Articular chondrocyte of knee joint (primary cell): Measurements from ENCODE around the gene ATP2A1. TPM values are rescaled to one million over a fixed set of nuclear protein-coding genes. Genes with fewer than 3 reads are reported as not detected.

Experiments
- small RNA-seq: library from RNA; depleted of rRNA; stranded (forward); fragments of <200 nt; gene quantifications from one replicate; pipeline ENCODE3, GENCODE V24; 2012
- total RNA-seq: library from RNA; depleted of rRNA; stranded (reverse); fragments of >200 nt; gene quantifications from 2 replicates; pipeline ENCODE4 v1.2.3, GENCODE V29; 2012

ATP2A1 gene
- under 0.01 and 0.22 TPM in 2 replicates for total RNA-seq

DNA sequence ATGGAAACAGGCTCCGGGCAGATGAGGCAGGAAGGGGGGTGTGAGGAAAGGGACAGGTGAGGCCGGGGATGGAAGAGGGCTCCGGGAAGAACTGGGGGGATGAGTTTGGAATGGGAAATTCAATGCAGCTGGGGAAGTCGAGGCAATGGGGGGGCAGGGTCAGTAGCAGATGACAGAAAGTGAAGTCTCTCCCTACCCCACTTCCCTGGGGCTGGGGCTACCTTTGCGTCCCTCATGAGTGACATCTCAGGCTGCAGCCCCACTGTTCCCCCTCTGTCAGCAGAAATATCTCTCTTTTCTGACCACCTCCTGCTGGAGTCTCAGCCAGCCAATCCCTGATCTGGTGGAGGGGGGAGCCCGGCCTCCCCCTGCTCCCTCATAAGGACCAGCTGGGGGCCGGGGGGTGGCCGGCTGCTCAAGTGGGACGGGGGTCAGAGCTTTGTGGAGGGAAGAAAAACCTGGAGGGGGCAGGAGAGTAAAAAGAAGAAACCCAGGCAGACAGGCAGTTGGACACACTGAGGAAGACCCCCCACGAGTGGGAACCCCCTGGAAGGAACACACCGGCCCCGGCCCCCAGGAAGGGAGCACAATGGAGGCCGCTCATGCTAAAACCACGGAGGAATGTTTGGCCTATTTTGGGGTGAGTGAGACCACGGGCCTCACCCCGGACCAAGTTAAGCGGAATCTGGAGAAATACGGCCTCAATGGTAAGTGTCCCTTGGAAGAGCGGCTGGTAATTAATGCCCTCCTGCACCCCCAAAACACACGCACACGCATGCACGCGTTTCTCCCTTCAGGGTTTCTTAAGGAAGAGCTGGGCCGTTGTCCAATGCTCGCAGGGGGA is at the start of gene ATP2A1:
TSS of gene ATP2A1 (plus strand) at position 406 of the 844 bp plus-strand sequence. CDS start at position 590, 184 bp downstream.

DNA sequence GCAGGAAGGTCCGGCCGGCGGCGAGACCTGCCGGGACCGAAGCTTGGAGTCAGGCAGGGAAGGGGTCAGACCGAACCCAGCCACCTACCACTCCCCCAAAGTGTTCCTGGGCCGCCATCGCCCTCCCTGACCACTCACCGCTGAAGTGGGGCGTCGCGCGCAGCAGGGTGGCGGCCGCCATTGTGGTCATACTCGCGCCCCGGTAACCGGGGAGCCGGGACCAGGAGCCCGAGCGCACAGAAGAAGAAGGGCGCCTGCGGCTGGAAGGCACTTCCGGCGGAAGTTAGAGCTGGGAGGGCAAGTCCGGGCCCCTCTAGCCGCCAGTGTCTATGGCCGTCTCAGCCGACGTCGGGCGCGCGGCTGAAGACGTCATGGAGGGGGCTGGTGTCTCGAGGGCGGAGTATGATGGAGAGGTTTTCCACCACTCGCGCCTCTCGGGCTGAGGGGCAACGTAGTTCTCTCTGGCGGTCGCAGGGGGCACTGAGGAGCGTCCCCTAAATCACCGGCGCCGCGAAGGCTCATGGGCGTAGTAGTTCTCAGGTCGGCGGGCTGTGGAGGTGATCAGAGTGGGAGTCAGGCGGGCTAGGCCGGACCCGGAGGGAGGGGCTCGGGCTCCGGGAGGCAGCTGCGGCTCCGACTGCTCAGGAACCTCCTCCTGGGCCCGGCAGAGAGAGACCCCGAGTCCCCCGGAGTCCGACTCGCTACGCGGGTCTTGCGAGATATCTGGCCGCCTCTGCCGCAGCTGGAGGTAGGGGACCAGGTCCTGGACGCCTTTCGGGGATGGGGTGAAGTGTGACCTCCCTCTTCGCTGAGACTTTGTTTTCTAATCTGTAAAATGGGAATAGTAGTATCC is 32.0 kb upstream of the ATP2A1 start, which contains the start of gene TUFM:
TSS of gene TUFM (minus strand) at position 269 of the 853 bp plus-strand sequence. CDS start at position 190, 79 bp downstream.

DNA sequence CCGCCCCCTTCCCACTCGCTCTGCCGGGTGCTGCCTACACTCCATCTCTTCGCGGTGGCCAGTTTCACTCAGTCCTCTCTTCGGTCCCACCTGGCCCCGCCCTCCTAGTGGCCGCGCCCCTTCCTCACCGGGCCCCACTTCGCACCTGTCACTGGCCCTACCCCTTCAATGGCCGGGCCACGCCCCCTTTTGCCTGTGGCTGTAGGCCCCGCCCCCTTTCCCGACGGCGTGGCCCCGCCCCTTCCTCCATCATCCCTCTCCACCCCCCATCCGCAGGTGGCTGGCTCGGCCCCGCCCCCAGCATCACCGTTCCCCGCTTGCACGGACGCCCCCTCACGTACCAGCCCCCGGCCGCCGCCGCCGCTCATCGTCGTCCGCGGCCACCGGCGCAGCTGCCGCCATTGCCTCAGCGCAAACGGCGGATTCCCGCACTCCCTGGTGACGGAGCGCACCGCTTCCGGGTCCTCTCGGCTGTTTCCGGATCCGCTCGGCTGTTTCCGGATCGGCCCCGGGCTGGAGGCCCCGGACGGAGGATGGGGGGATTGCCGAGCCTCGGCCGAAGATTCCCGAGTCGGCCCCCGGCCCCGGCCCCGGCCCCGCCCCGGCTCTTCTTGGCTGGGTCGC is 46.6 kb downstream of the ATP2A1 start, which contains the start of gene RABEP2:
TSS of gene RABEP2 (minus strand) at position 477 of the 624 bp plus-strand sequence. CDS start at position 402, 75 bp downstream.

DNA sequence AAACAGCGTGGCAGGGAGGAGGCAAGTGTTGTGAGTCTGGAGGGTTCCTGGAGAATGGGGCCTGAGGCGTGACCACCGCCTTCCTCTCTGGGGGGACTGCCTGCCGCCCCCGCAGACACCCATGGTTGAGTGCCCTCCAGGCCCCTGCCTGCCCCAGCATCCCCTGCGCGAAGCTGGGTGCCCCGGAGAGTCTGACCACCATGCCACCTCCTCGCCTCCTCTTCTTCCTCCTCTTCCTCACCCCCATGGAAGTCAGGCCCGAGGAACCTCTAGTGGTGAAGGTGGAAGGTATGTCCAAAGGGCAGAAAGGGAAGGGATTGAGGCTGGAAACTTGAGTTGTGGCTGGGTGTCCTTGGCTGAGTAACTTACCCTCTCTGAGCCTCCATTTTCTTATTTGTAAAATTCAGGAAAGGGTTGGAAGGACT is 53.5 kb downstream of the ATP2A1 start, which contains the start of gene CD19:
TSS of gene CD19 (plus strand) at position 171 of the 425 bp plus-strand sequence. CDS start at position 201, 30 bp downstream.

DNA sequence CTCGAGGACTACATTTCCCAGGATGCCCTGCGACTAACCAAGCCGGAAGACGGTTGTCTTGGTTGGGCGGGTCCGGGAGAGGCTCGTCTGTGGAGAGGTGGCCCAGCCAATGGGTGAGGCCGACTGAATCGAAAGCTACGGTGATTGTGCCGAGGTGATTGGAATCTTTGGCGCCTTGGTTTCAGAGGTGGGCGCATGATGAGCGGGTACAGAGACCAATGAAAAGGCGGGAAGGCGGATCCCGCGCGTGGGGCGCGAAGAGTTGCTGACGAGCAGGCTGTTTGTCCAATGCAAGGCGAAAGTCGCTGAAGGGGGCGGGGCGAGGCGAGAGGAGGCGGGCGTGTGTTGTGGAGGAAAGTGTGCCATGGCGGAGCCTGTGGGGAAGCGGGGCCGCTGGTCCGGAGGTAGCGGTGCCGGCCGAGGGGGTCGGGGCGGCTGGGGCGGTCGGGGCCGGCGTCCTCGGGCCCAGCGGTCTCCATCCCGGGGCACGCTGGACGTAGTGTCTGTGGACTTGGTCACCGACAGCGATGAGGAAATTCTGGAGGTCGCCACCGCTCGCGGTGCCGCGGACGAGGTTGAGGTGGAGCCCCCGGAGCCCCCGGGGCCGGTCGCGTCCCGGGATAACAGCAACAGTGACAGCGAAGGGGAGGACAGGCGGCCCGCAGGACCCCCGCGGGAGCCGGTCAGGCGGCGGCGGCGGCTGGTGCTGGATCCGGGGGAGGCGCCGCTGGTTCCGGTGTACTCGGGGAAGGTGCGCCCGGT is 72.5 kb downstream of the ATP2A1 start, which contains the start of gene NFATC2IP:
TSS of gene NFATC2IP (plus strand) at position 290 of the 762 bp plus-strand sequence. CDS start at position 365, 75 bp downstream.

Small RNAs within 50 kb of the gene (small RNA-seq; reads per million reads assigned to genes)
- gene RF00416: not detected

Other genes with a start within 250 kb of the ATP2A1 start
- under 0.01 TPM in 1 of 2 replicates, not detected in the other for gene NPIPB8, start 240.4 kb upstream of the ATP2A1 start, total RNA-seq
- 99.7 and 138 TPM in 2 replicates for gene EIF3C, start 167.0 kb upstream of the ATP2A1 start, total RNA-seq
- 6.1 and 6.7 TPM in 2 replicates for gene NPIPB9, start 126.7 kb upstream of the ATP2A1 start, total RNA-seq
- 40.0 and 47.6 TPM in 2 replicates for gene ATXN2L, start 55.5 kb upstream of the ATP2A1 start, total RNA-seq
- 62.0 and 81.5 TPM in 2 replicates for gene TUFM, start 32.1 kb upstream of the ATP2A1 start, total RNA-seq
- gene SH2B1, start 14.6 kb upstream of the ATP2A1 start, total RNA-seq: 12.4 and 12.8 TPM in 2 replicates
- gene RABEP2, start 46.8 kb downstream of the ATP2A1 start, total RNA-seq: 20.8 and 23.2 TPM in 2 replicates
- gene CD19, start 53.5 kb downstream of the ATP2A1 start, total RNA-seq: not detected in 2 replicates
- 16.5 and 18.6 TPM in 2 replicates for gene NFATC2IP, start 72.4 kb downstream of the ATP2A1 start, total RNA-seq
- 23.9 and 30.2 TPM in 2 replicates for gene SPNS1, start 96.3 kb downstream of the ATP2A1 start, total RNA-seq
- gene LAT, start 106.6 kb downstream of the ATP2A1 start, total RNA-seq: 0.54 and 0.78 TPM in 2 replicates